Peyer's patch (tissue), 4 donors: ENCODE measurements around the gene NTN1.

Experiments used
- CTCF ChIP-seq, 6 experiments: fragments of 450-650 bp in 4 of 6; fragments of 200-600 bp in 2 of 6; sonication (generic) in 1 of 6; IDR thresholded peaks; one replicate each; pipeline ENCODE4 v1.5.1; 2017 to 2019; ENCODE audit warnings: antibody characterized with exemption in 6 of 6, mild to moderate bottlenecking in 3 of 6, moderate library complexity in 1 of 6
- POLR2A ChIP-seq, 2 donors: fragments of 450-650 bp; IDR thresholded peaks; one replicate each; pipeline ENCODE4 v1.5.1; 2017; ENCODE audit warnings: antibody characterized with exemption in 2 of 2, mild to moderate bottlenecking in 2 of 2, moderate library complexity in 2 of 2

GRCh38 chr17:9239793-9240658, 218.7 kb downstream of the NTN1 start:
- TF ChIP-seq CTCF (IDR thresholded peaks at IDR 0.05) (no peak), POLR2A (IDR thresholded peaks at IDR 0.05) (peak in 1 of 2 donors; percentile 8)
